HG03139 (cell line): ENCODE data around the gene MARK4.

Experiments
- ATAC-seq: cut with Tn5 transposase; IDR thresholded peaks from one replicate; pipeline ENCODE4 v1.9.1; 2021; ENCODE audit not compliant: unreplicated experiment

The MARK4 gene

GRCh38 chr19:45354241-45354842, 103.3 kb downstream of the MARK4 start:
- no peak for ATAC-seq
